ENCODE data around the gene TANC1. TPM values are rescaled to one million over a fixed set of nuclear protein-coding genes. Genes with fewer than 3 reads are reported as not detected.
A peak's percentile ranks its signal among the peaks of the same experiment; 100 is the strongest.

Gene TANC1
- total RNA-seq, 1 donor from 2014 or later = 45.0 TPM

- H3K9ac ChIP-seq (ENCODE audit: low read length) = no peak overlapping the region
- peaks cover 42% of the 10 kb centered on the region for H3K4me1 Mint-ChIP-seq (ENCODE audit: low read depth, unreplicated experiment)
- no peak overlapping the region for H3K27ac Mint-ChIP-seq (ENCODE audit: unreplicated experiment)
- peaks cover 6% of the 10 kb centered on the region for H4K20me1 ChIP-seq (ENCODE audit: insufficient read depth, low read length)
- no peak overlapping the region for H3K4me3 ChIP-seq (ENCODE audit: insufficient read depth, low read depth, low read length)
- no peak overlapping the region for H3K27ac ChIP-seq (ENCODE audit: low read depth, low read length)
- H3K9me3 ChIP-seq (ENCODE audit: insufficient read depth, low read depth, low read length) = peaks cover 4% of the 10 kb centered on the region
- H3K4me2 ChIP-seq (ENCODE audit: low read length) = no peak overlapping the region
- peak; percentile 51 for DNase-seq (ENCODE audit: low read depth)
- no peak for TF ChIP-seq CTCF (IDR thresholded peaks at IDR 0.05; ENCODE audit: insufficient read depth, low read depth, low read length)
- no peak for TF ChIP-seq EZH2 (IDR thresholded peaks at IDR 0.05; ENCODE audit: insufficient read depth, low read length)
- no peaks in the 10 kb centered on the region for H3K27me3 ChIP-seq (ENCODE audit: insufficient read depth, low read length)
- H3K4me1 ChIP-seq (ENCODE audit: insufficient read depth, low read length) = peaks cover 30% of the 10 kb centered on the region
- H3K4me3 Mint-ChIP-seq (ENCODE audit: unreplicated experiment) = no peak overlapping the region
- H3K79me2 ChIP-seq (ENCODE audit: insufficient read depth, low read length) = peaks cover 62% of the 10 kb centered on the region
- no peak overlapping the region for H2AFZ ChIP-seq (ENCODE audit: low read depth, low read length)
- no peaks in the 10 kb centered on the region for H3K27me3 Mint-ChIP-seq (ENCODE audit: low read depth, unreplicated experiment)
- H3K36me3 Mint-ChIP-seq (ENCODE audit: low read depth, unreplicated experiment) = peaks cover 43% of the 10 kb centered on the region
- no peak for FAIRE-seq
- no peaks in the 10 kb centered on the region for H3K36me3 ChIP-seq (ENCODE audit: insufficient read depth, low read length)
- H3K9me3 Mint-ChIP-seq (ENCODE audit: unreplicated experiment) = peaks cover 8% of the 10 kb centered on the region
Measured at GRCh38 chr2:159044804-159045286, 76.4 kb downstream of the TANC1 start.

DNA sequence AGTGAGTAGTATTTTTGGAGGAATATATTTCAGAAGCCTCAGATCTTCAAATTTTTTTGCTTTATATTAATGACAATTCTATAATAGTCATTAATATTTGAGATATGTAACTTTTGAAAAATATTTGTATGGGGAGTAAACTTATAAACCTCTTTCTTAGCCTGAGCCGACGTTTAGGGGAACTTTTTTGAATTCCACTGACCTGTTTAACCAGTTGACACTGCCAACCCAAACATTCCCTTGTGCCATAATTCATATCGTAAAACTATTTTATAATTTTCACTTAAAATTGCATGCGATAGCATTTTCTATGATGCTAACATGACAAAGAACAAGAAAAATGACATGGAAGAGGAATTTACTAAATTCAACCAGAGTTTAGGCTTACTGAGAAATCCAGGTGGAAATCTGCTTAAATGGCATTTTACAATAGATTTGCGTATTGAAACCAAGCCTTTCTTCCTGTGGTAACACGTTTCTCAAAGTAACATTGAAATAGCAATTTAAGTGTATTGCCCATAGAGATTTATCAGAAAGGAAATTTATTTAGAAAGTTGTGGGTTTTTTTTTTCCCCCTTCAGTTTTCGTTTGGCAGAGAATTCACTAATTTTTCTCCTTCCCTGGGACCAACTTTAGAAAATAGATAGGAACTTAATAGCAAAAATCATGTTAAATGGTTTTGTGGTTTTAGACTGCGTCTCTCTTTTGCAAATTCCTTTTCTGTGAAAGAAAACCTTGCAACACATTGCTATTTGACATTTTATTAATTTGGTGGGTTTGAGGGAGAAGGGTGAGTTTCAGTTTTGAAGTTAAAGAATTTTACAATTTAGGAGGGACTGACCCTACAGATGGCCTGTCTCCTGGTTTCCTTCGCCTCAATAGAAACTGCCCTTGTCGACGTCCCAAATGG, 77.4 kb downstream of the TANC1 start:
- peak overlapping the region; percentile 39 for H3K27ac ChIP-seq (ENCODE audit: low read depth, low read length)
- H3K4me3 ChIP-seq (ENCODE audit: insufficient read depth, low read depth, low read length) = no peak overlapping the region
- Mint-ChIP-seq H3K36me3 (ENCODE audit: low read depth, unreplicated experiment) (peaks cover 41% of the 10 kb centered on the region), H3K27ac (ENCODE audit: unreplicated experiment) (peak overlapping the region; percentile 79), H3K27me3 (ENCODE audit: low read depth, unreplicated experiment) (no peaks in the 10 kb centered on the region), H3K4me3 (ENCODE audit: unreplicated experiment) (no peak overlapping the region), H3K4me1 (ENCODE audit: low read depth, unreplicated experiment) (peaks cover 41% of the 10 kb centered on the region), H3K9me3 (ENCODE audit: unreplicated experiment) (peaks cover 6% of the 10 kb centered on the region)
- DNase-seq (ENCODE audit: low read depth) (peak; percentile 91), FAIRE-seq (no peak)
- H3K36me3 ChIP-seq (ENCODE audit: insufficient read depth, low read length) = no peaks in the 10 kb centered on the region
- no peaks in the 10 kb centered on the region for H3K27me3 ChIP-seq (ENCODE audit: insufficient read depth, low read length)
- H3K9me3 ChIP-seq (ENCODE audit: insufficient read depth, low read depth, low read length) = peaks cover 4% of the 10 kb centered on the region
- H4K20me1 ChIP-seq (ENCODE audit: insufficient read depth, low read length) = peaks cover 6% of the 10 kb centered on the region
- peaks cover 72% of the 10 kb centered on the region for H3K79me2 ChIP-seq (ENCODE audit: insufficient read depth, low read length)
- H3K4me2 ChIP-seq (ENCODE audit: low read length) = peak overlapping the region; percentile 2
- TF ChIP-seq EZH2 (IDR thresholded peaks at IDR 0.05; ENCODE audit: insufficient read depth, low read length) = no peak
- TF ChIP-seq CTCF (IDR thresholded peaks at IDR 0.05; ENCODE audit: insufficient read depth, low read depth, low read length) = no peak
- peaks cover 30% of the 10 kb centered on the region for H3K4me1 ChIP-seq (ENCODE audit: insufficient read depth, low read length)
- no peak overlapping the region for H2AFZ ChIP-seq (ENCODE audit: low read depth, low read length)
- H3K9ac ChIP-seq (ENCODE audit: low read length) = peak overlapping the region; percentile 22

Measured in astrocyte (in vitro differentiated cells and primary cell).